Adipocyte (in vitro differentiated cells): Measurements from ENCODE around the gene SKIC8.
A peak's percentile ranks its signal among the peaks of the same experiment; 100 is the strongest.

Experiments used
- DNase-seq: peaks from one replicate; pipeline ENCODE4 v3.0.0-alpha.2; 2015; ENCODE audit warnings: low read depth
- H3K27me3 ChIP-seq: replicated peaks from 2 replicates; pipeline ENCODE4 v1.7.0; 2013; ENCODE audit warnings: mild to moderate bottlenecking, low read length, moderate library complexity; ENCODE audit not compliant: control insufficient read depth, insufficient read depth
- H3K36me3 ChIP-seq: 2 replicates; pipeline ENCODE4 v1.7.0; 2013; ENCODE audit warnings: low read length, mild to moderate bottlenecking, moderate library complexity; ENCODE audit not compliant: control insufficient read depth, insufficient read depth, severe bottlenecking
- H3K4me1 ChIP-seq: 2 replicates; pipeline ENCODE4 v1.7.0; 2013; ENCODE audit warnings: mild to moderate bottlenecking, low read length, moderate library complexity; ENCODE audit not compliant: control insufficient read depth, insufficient read depth
- H3K4me3 ChIP-seq: 2 replicates; pipeline ENCODE4 v1.7.0; 2013; ENCODE audit warnings: mild to moderate bottlenecking, low read length, moderate library complexity
- H3K9ac ChIP-seq: 2 replicates; pipeline ENCODE4 v1.7.0; 2013; ENCODE audit warnings: mild to moderate bottlenecking, low read length, moderate library complexity
- H3K9me3 ChIP-seq: 2 replicates; pipeline ENCODE4 v1.7.0; 2013; ENCODE audit warnings: mild to moderate bottlenecking, low read length, moderate library complexity; ENCODE audit not compliant: control insufficient read depth

SKIC8 gene

GRCh38 chr15:78320183-78320582 lies 20.8 kb upstream of the SKIC8 start:
- H3K4me3 ChIP-seq, result no peak overlapping the region
- no peak for DNase-seq
- no peaks in the 10 kb centered on the region for H3K9me3 ChIP-seq
- no peaks in the 10 kb centered on the region for H3K36me3 ChIP-seq
- H3K4me1 ChIP-seq, result peaks cover 7% of the 10 kb centered on the region
- peaks cover under 1% of the 10 kb centered on the region for H3K27me3 ChIP-seq
- H3K9ac ChIP-seq, result no peak overlapping the region

- peaks cover 5% of the 10 kb centered on the region for H3K4me1 ChIP-seq
- no peaks in the 10 kb centered on the region for H3K9me3 ChIP-seq
- H3K36me3 ChIP-seq, result no peaks in the 10 kb centered on the region
- no peak for DNase-seq
- peaks cover 4% of the 10 kb centered on the region for H3K27me3 ChIP-seq
- H3K4me3 ChIP-seq, result no peak overlapping the region
- H3K9ac ChIP-seq, result no peak overlapping the region
Measured at GRCh38 chr15:78319588-78319987, 20.2 kb upstream of the SKIC8 start.

DNA sequence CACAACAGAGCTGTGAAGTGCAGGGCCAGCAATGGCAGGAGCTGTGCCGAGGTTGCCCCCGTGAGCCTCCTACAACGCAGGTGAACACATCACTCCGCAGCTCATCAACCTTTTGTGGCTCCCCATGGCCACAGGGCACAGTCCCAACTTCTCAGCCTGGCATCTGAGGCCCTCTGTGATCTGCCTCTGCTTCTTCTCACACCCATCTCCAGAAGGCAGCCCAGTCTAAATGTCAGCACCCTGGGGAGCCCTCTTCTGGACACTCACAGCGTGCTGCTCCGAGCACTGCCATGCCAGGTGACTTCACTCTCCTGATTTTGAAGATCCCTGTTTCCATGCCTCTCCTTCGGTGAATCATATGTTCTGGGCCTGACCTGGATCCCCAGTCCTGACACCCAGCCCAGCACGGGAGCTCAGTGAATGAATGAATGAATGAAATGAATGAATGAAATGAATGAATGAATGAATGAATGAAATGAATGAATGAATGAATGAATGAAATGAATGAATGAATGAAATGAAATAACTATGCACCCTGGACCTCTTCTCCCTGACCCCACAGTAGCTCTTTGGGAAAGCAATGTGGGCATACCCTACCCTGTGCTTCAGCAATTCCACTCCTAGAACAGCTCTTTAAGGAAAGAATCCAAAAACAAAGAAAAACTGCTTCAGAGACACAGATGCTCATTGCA lies 17.9 kb upstream of the SKIC8 start:
- Histone ChIP-seq H3K4me1 (peaks cover under 1% of the 10 kb centered on the region), H3K9ac (no peak overlapping the region), H3K27me3 (peaks cover 12% of the 10 kb centered on the region), H3K9me3 (no peaks in the 10 kb centered on the region), H3K4me3 (no peak overlapping the region), H3K36me3 (no peaks in the 10 kb centered on the region)
- DNase-seq, result no peak

DNA sequence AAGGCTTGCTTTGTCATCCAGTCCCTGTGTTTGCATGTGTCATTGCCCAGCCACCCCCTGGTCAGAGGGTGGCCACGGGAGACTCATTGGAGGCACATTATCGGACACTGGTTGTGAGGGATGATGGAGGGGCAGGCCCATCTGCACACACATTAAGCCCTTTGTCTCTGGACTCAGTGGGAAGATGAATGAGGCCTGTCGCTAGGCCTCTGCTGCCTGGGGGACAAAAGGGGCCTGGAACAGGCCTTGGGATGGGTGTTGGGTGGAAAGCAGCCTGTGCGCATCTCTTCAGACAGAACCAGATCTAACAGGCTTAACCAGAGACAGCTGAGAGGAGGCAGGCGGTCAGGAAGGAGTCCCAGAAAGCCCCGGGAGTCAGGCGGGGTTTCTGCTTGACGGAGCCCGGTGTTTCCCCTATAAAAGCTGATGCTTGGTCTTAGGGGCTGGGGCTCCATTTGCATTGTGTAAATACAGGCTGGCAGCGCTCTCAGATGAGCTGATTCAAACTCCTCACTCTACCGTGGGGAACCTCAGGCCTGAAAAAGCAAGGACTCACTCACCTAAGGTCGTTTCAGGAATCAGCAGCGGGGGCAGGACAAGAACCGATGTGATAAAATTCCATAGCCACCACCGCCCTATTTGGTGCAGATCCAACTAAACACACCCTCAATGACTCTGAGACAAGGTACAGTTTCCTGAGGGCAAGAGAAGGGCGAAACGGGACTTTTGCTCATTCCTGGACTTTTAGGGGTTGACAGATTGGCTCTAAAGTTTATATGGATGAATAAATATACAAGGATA lies 17.1 kb upstream of the SKIC8 start:
- Histone ChIP-seq H3K27me3 (peaks cover 15% of the 10 kb centered on the region), H3K4me3 (no peak overlapping the region), H3K9ac (no peak overlapping the region), H3K4me1 (no peaks in the 10 kb centered on the region), H3K9me3 (no peaks in the 10 kb centered on the region), H3K36me3 (no peaks in the 10 kb centered on the region)
- no peak for DNase-seq

DNA sequence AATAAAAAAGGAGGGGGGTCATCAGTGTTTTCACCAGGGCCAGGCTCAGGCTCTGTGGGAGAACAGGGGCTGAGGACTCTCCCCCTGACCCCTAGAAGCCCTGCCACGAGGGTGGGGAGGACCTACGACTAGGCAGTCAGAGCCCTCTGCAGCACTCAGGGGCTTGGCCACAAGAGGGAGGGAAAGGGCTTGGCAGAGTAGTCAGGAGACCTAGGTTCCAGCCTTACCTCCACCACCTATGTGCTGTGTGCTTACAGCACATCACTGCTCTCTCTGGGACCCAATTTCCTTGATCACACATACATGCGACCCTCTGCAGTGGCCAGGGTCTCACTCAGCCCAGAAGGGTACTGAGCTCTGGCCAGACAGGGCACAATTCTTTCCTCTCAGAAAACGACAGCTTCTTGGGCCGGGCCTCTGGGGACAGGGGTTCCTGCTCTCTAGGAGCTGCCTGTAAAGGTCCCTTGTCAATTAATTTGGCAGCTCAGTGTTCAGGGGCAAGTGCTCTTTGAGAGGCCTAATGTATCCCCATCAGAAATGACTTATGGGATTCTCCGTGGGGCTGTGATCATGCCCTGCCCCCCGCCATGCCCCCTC lies 16.4 kb upstream of the SKIC8 start:
- no peak overlapping the region for H3K4me3 ChIP-seq
- peak; percentile 40 for DNase-seq
- H3K9me3 ChIP-seq, result no peaks in the 10 kb centered on the region

DNA sequence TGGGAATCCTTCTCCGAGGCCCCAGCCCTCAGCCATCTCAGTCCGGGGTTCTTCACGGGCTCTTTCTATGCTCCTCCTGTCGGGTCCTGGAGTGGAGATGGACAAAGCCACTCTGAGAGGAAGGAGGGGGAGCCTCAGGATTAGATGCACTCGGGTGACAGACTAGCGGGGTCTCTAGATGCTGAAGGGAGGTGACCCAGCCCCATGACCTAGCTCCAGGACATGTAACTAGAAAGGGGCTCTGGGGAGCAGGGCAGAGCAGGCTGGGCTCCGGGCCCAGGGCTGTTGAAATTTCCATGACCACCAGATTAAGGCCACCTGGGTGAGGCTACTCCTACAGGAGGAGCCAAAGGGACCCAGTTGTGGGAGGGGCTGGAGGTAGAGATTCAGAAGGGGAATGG lies 14.8 kb upstream of the SKIC8 start:
- Histone ChIP-seq H3K27me3 (peaks cover 17% of the 10 kb centered on the region), H3K9ac (no peak overlapping the region), H3K4me1 (no peaks in the 10 kb centered on the region), H3K36me3 (no peaks in the 10 kb centered on the region), H3K9me3 (no peaks in the 10 kb centered on the region), H3K4me3 (no peak overlapping the region)
- no peak for DNase-seq

More for the DNA sequence above, 16.4 kb upstream of the SKIC8 start:
- H3K9ac ChIP-seq, result no peak overlapping the region
- H3K4me1 ChIP-seq, result no peaks in the 10 kb centered on the region
- peaks cover 17% of the 10 kb centered on the region for H3K27me3 ChIP-seq
- no peaks in the 10 kb centered on the region for H3K36me3 ChIP-seq

DNA sequence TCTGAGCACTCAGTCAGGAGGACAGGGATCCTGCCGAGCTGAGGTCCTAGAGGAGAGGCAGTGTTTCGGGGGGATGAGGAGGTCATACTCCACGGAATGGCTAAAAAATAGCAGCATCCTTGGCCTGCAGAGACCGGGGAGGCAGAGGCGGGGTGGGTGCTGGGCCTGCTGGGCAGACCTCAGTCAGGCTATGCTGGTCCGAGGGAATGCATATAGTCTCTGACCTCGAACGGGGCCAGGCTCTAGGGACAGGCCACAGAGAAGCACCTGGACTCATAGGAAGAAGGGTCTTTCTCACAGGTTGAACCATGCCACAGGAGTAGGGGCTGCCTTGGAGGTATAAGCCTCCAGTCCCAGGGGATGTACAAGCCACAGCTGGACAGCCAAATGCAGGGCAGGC lies 14.0 kb upstream of the SKIC8 start:
- no peak for DNase-seq
- Histone ChIP-seq H3K36me3 (no peaks in the 10 kb centered on the region), H3K4me1 (no peaks in the 10 kb centered on the region), H3K4me3 (no peak overlapping the region), H3K9ac (no peak overlapping the region), H3K27me3 (peaks cover 20% of the 10 kb centered on the region), H3K9me3 (no peaks in the 10 kb centered on the region)

GRCh38 chr15:78312957-78313356 lies 13.5 kb upstream of the SKIC8 start:
- H3K36me3 ChIP-seq, result no peaks in the 10 kb centered on the region
- no peak overlapping the region for H3K9ac ChIP-seq
- H3K9me3 ChIP-seq, result no peaks in the 10 kb centered on the region
- DNase-seq, result no peak
- H3K27me3 ChIP-seq, result peaks cover 20% of the 10 kb centered on the region
- no peak overlapping the region for H3K4me3 ChIP-seq
- peaks cover 4% of the 10 kb centered on the region for H3K4me1 ChIP-seq

- Histone ChIP-seq H3K27me3 (peaks cover 20% of the 10 kb centered on the region), H3K9me3 (no peaks in the 10 kb centered on the region), H3K4me3 (no peak overlapping the region), H3K4me1 (peaks cover 6% of the 10 kb centered on the region), H3K9ac (no peak overlapping the region), H3K36me3 (no peaks in the 10 kb centered on the region)
- DNase-seq, result no peak
Measured at GRCh38 chr15:78312536-78312935, 13.1 kb upstream of the SKIC8 start.

- H3K9me3 ChIP-seq, result no peaks in the 10 kb centered on the region
- no peak overlapping the region for H3K4me3 ChIP-seq
- H3K36me3 ChIP-seq, result no peaks in the 10 kb centered on the region
- peaks cover 20% of the 10 kb centered on the region for H3K27me3 ChIP-seq
- DNase-seq, result no peak
- no peak overlapping the region for H3K9ac ChIP-seq
- H3K4me1 ChIP-seq, result peaks cover 18% of the 10 kb centered on the region
Measured at GRCh38 chr15:78311292-78311691, 11.9 kb upstream of the SKIC8 start.

DNA sequence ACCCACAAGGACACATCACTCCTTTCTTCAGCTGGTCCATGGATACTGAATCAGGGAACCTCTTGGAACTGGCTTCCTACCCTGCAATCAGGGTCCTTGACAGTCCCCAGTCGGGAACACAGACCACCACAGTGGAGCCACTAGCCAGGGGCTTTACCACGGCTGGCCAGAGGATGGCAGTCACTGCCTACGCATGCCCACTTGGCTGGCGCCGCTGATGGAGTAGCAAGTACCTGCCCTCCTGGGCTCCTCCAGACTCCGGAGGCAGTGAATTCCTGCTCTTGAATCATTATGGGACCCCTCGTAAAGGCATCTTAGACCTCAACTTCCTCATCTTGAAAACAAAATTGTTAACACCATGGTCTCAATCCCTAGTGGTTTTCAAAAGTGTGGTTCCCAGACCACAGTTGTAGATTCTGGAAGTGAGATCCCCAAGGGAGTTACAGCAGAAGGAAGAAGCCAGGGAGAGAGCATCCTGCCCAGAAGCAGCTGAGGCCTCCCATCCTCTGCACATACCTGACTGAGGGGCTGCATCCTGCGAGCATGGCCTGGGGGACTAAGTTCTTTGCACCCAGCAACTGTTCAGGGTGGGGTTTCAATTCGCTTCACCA lies 9.1 kb upstream of the SKIC8 start:
- peak; percentile 91 for DNase-seq
- H3K4me1 ChIP-seq, result peaks cover 46% of the 10 kb centered on the region

More for the DNA sequence above, 9.1 kb upstream of the SKIC8 start:
- H3K27me3 ChIP-seq, result peaks cover 8% of the 10 kb centered on the region
- no peaks in the 10 kb centered on the region for H3K9me3 ChIP-seq
- peak overlapping the region; percentile 3 for H3K9ac ChIP-seq
- H3K36me3 ChIP-seq, result no peaks in the 10 kb centered on the region
- no peak overlapping the region for H3K4me3 ChIP-seq
